ENCODE results near the gene KCNC3.

DNA sequence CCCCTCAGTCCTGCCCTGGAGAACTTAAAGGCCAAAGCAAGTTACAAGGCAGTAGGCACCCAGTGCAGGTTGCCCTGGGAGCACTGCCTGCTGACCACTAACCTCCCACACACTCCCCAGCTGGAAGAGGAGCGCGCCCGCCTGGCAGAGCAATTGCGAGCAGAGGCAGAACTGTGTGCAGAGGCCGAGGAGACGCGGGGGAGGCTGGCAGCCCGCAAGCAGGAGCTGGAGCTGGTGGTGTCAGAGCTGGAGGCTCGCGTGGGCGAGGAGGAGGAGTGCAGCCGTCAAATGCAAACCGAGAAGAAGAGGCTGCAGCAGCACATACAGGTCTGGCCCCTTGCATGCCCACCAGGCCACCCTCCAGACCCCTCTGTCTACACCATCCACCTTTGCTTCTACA lies 61.1 kb downstream of the KCNC3 start:
- TF ChIP-seq POLR2A (IDR thresholded peaks at IDR 0.05; ENCODE audit: low read depth, low read length): no peak
- TF ChIP-seq POLR2AphosphoS5 (IDR thresholded peaks at IDR 0.05; ENCODE audit: low read depth, low read length): no peak
